Measurements from ENCODE around the gene GRIK2. TPM values are rescaled to one million over a fixed set of nuclear protein-coding genes. Genes with fewer than 3 reads are reported as not detected.

GRIK2 gene
- total and polyA plus RNA-seq, 5 donors from 2014 or later: not detected

GRCh38 chr6:101741474-101742171 lies 348.1 kb downstream of the GRIK2 start:
- no peak overlapping the region for H3K4me3 ChIP-seq (ENCODE audit: low read depth, low read length)

DNA sequence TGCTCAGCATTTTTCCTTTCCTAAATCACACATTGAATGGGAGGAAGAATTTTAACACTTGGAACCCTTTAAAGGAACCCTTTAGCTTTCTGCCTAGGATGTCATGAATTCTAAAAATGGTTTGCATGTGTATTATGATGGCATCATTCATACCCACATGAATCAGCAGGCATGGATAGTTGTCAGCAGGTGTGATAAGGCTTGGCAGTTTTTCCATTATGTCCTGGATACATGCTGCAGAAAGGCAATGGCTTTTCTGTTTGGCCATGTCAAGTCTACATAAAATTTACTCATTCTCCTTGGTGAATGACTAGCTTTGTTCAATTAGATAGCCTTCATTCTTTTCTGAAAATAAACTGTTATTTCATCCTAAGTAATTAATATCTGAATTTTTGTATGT lies 353.7 kb downstream of the GRIK2 start:
- H3K27ac ChIP-seq (ENCODE audit: insufficient read depth, low read length, poor library complexity, severe bottlenecking): no peak overlapping the region
- H3K27ac Mint-ChIP-seq: no peak overlapping the region

More at GRCh38 chr6:101741474-101742171, 348.1 kb downstream of the GRIK2 start:
- no peak for ATAC-seq (ENCODE audit: low read depth in 2 of 2)
- no peaks in the 10 kb centered on the region for H3K4me1 Mint-ChIP-seq
- peaks cover 6 to 24% (median 11%) of the 10 kb centered on the region in 7 donors for H3K9me3 Mint-ChIP-seq
- no peak for DNase-seq
- no peaks in the 10 kb centered on the region for H3K36me3 Mint-ChIP-seq
- Histone ChIP-seq H3K27me3 (ENCODE audit: control insufficient read depth, insufficient read depth, low read length) (no peaks in the 10 kb centered on the region), H3K36me3 (ENCODE audit: control insufficient read depth, insufficient read depth, low read length) (no peaks in the 10 kb centered on the region), H3K4me1 (ENCODE audit: control insufficient read depth, insufficient read depth, low read length, poor library complexity, severe bottlenecking) (no peaks in the 10 kb centered on the region), H3K27ac (ENCODE audit: insufficient read depth, low read length, poor library complexity, severe bottlenecking) (no peak overlapping the region), H3K9me3 (ENCODE audit: control insufficient read depth in 2 of 2, low read length in 2 of 2) (no peaks in the 10 kb centered on the region)
- H3K27ac Mint-ChIP-seq: no peak overlapping the region
- no peak overlapping the region for H3K4me3 Mint-ChIP-seq
- H3K27me3 Mint-ChIP-seq: no peaks in the 10 kb centered on the region

DNA sequence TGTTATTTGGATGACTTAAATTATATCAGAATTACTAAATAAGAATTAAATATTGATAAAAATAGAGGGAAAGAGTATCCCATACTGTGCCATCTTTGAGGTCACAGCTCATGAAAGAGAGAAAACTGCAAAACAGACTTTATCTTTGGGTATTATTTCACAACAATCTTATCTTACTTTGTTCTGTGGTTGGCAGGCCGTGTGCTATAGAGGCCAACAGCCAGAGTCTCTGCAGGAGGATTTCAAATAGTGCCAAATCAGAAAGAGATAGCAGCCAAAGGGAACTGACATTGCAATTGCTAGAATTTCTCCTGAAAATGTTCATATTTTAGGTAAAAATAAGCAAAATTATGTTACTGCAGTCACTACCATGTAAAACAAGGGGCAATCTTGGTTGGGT lies 354.2 kb downstream of the GRIK2 start:
- Histone ChIP-seq H3K27me3 (ENCODE audit: control insufficient read depth, insufficient read depth, low read length) (no peaks in the 10 kb centered on the region), H3K27ac (ENCODE audit: insufficient read depth, low read length, poor library complexity, severe bottlenecking) (no peak overlapping the region), H3K4me3 (ENCODE audit: low read depth, low read length) (no peak overlapping the region), H3K4me1 (ENCODE audit: control insufficient read depth, insufficient read depth, low read length, poor library complexity, severe bottlenecking) (no peaks in the 10 kb centered on the region), H3K36me3 (ENCODE audit: control insufficient read depth, insufficient read depth, low read length) (no peaks in the 10 kb centered on the region), H3K9me3 (ENCODE audit: control insufficient read depth in 2 of 2, low read length in 2 of 2) (no peaks in the 10 kb centered on the region)
- H3K4me3 Mint-ChIP-seq: no peak overlapping the region
- H3K9me3 Mint-ChIP-seq: peaks cover 0 to 8% (median 5%) of the 10 kb centered on the region in 7 donors
- H3K4me1 Mint-ChIP-seq: no peaks in the 10 kb centered on the region
- no peak overlapping the region for H3K27ac Mint-ChIP-seq
- H3K27me3 Mint-ChIP-seq: no peaks in the 10 kb centered on the region
- ATAC-seq (ENCODE audit: low read depth in 2 of 2) (no peak), DNase-seq (no peak)
- no peaks in the 10 kb centered on the region for H3K36me3 Mint-ChIP-seq

More for the DNA sequence above, 353.7 kb downstream of the GRIK2 start:
- Histone ChIP-seq H3K4me3 (ENCODE audit: low read depth, low read length) (no peak overlapping the region), H3K36me3 (ENCODE audit: control insufficient read depth, insufficient read depth, low read length) (no peaks in the 10 kb centered on the region), H3K27me3 (ENCODE audit: control insufficient read depth, insufficient read depth, low read length) (no peaks in the 10 kb centered on the region), H3K4me1 (ENCODE audit: control insufficient read depth, insufficient read depth, low read length, poor library complexity, severe bottlenecking) (no peaks in the 10 kb centered on the region), H3K9me3 (ENCODE audit: control insufficient read depth in 2 of 2, low read length in 2 of 2) (no peaks in the 10 kb centered on the region)
- DNase-seq: no peak
- Mint-ChIP-seq H3K27me3 (no peaks in the 10 kb centered on the region), H3K4me1 (no peaks in the 10 kb centered on the region), H3K4me3 (no peak overlapping the region), H3K9me3 (peaks cover 0 to 14% (median 6%) of the 10 kb centered on the region in 7 donors), H3K36me3 (no peaks in the 10 kb centered on the region)
- no peak for ATAC-seq (ENCODE audit: low read depth in 2 of 2)

GRCh38 chr6:101755931-101756330 lies 362.4 kb downstream of the GRIK2 start:
- H3K27ac ChIP-seq (ENCODE audit: insufficient read depth, low read length, poor library complexity, severe bottlenecking): no peak overlapping the region
- H3K4me3 ChIP-seq (ENCODE audit: low read depth, low read length): no peak overlapping the region
- no peak overlapping the region for H3K4me3 Mint-ChIP-seq
- H3K27ac Mint-ChIP-seq: no peak overlapping the region
- H3K27me3 ChIP-seq (ENCODE audit: control insufficient read depth, insufficient read depth, low read length): no peaks in the 10 kb centered on the region
- no peak for DNase-seq
- H3K9me3 Mint-ChIP-seq: peaks cover 0 to 6% (median 3%) of the 10 kb centered on the region in 7 donors
- no peaks in the 10 kb centered on the region for H3K4me1 ChIP-seq (ENCODE audit: control insufficient read depth, insufficient read depth, low read length, poor library complexity, severe bottlenecking)
- H3K36me3 ChIP-seq (ENCODE audit: control insufficient read depth, insufficient read depth, low read length): no peaks in the 10 kb centered on the region
- no peak for ATAC-seq (ENCODE audit: low read depth in 2 of 2)
- H3K4me1 Mint-ChIP-seq: no peaks in the 10 kb centered on the region
- H3K9me3 ChIP-seq (ENCODE audit: control insufficient read depth in 2 of 2, low read length in 2 of 2): peaks cover 0 to 5% of the 10 kb centered on the region in 2 experiments
- H3K36me3 Mint-ChIP-seq: no peaks in the 10 kb centered on the region
- H3K27me3 Mint-ChIP-seq: no peaks in the 10 kb centered on the region

DNA sequence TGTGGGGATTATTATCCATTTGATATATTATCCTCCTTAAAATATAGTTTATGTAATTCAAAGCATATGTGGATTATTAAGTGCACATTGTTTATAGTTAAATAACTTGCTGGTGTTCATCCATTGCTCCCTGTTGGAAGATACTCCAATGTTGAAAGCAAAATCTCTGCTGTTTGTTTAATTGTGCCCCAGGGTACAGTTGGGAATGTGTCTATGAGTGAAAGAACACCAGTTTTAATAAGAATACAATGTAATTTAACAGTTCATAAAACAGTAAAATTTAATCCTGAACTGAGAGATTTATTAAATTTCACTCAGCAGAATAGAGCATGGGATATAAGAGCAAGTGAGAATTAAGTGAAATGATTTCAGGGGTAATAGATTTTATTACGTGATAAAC lies 364.9 kb downstream of the GRIK2 start:
- no peaks in the 10 kb centered on the region for H3K4me1 ChIP-seq (ENCODE audit: control insufficient read depth, insufficient read depth, low read length, poor library complexity, severe bottlenecking)
- H3K9me3 Mint-ChIP-seq: peaks cover 0 to 6% (median 2%) of the 10 kb centered on the region in 7 donors
- no peaks in the 10 kb centered on the region for H3K36me3 ChIP-seq (ENCODE audit: control insufficient read depth, insufficient read depth, low read length)
- H3K27me3 Mint-ChIP-seq: no peaks in the 10 kb centered on the region
- H3K9me3 ChIP-seq (ENCODE audit: control insufficient read depth in 2 of 2, low read length in 2 of 2): peaks cover 0 to 5% of the 10 kb centered on the region in 2 experiments
- H3K27ac ChIP-seq (ENCODE audit: insufficient read depth, low read length, poor library complexity, severe bottlenecking): no peak overlapping the region
- H3K4me3 ChIP-seq (ENCODE audit: low read depth, low read length): no peak overlapping the region
- H3K27me3 ChIP-seq (ENCODE audit: control insufficient read depth, insufficient read depth, low read length): no peaks in the 10 kb centered on the region
- no peak for ATAC-seq (ENCODE audit: low read depth in 2 of 2)
- H3K4me3 Mint-ChIP-seq: no peak overlapping the region
- no peak overlapping the region for H3K27ac Mint-ChIP-seq
- H3K36me3 Mint-ChIP-seq: no peaks in the 10 kb centered on the region
- H3K4me1 Mint-ChIP-seq: no peaks in the 10 kb centered on the region
- DNase-seq: no peak

DNA sequence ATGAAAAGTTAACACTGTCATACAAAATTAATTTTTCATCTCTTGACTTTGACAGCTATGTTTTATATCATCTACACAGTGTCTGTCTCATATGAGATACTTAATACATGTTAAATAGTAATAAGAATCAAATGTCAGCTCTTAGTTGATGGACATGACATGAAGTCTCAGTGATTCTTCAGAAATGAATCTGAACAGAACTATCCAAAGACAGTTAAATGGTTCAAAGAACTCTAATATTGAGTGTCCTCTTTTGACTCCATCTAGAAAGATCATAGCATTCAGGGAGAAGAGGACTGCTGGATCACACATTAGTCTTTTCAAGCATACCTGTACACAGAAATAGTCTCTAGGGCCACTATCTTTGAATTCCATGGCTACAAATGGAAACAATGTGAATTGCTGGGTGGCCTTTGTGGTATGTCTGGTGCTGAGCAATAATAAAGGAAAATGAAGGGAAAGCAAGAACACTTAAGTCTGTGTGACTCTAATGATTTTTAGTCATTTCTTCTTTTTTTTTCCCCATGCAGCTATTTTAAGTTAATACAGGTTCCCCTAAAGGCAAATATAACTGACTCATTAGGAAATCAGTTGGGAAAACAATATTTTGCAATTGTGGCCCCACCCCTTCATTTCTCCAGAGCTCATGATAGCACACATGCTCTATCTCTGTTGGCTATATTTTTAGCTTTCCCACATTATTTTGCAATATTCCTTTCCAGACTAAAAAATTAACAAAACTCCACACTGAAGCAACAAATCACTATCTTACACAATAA lies 367.5 kb downstream of the GRIK2 start:
- H3K4me1 Mint-ChIP-seq: no peaks in the 10 kb centered on the region
- no peak for DNase-seq
- Histone ChIP-seq H3K4me3 (ENCODE audit: low read depth, low read length) (no peak overlapping the region), H3K27me3 (ENCODE audit: control insufficient read depth, insufficient read depth, low read length) (no peaks in the 10 kb centered on the region), H3K36me3 (ENCODE audit: control insufficient read depth, insufficient read depth, low read length) (no peaks in the 10 kb centered on the region), H3K4me1 (ENCODE audit: control insufficient read depth, insufficient read depth, low read length, poor library complexity, severe bottlenecking) (no peaks in the 10 kb centered on the region), H3K27ac (ENCODE audit: insufficient read depth, low read length, poor library complexity, severe bottlenecking) (no peak overlapping the region), H3K9me3 (ENCODE audit: control insufficient read depth in 2 of 2, low read length in 2 of 2) (peaks cover 0 to 5% of the 10 kb centered on the region in 2 experiments)
- no peaks in the 10 kb centered on the region for H3K36me3 Mint-ChIP-seq
- no peak for ATAC-seq (ENCODE audit: low read depth in 2 of 2)
- H3K27me3 Mint-ChIP-seq: no peaks in the 10 kb centered on the region
- H3K9me3 Mint-ChIP-seq: peaks cover 0 to 8% (median 0%) of the 10 kb centered on the region in 7 donors
- no peak overlapping the region for H3K27ac Mint-ChIP-seq
- H3K4me3 Mint-ChIP-seq: no peak overlapping the region

DNA sequence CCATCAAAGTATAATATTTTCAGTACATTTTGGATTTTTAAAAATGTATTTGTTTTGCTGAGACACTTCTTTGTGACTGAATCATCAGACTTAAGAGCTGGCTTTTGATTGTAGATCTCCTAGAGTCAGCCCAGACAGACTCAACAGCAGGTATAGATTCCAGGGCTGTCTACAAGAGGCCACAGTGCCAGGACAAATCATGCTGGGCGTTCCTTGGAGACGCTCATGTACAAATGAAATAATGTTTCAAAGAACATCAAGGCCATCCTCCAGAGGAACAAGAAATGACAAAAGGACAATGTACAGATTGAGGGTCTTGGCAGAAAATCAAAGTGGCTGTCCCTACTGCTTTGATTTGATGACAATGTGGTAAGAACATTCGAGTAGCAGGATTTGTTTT lies 369.3 kb downstream of the GRIK2 start:
- no peak overlapping the region for H3K4me3 ChIP-seq (ENCODE audit: low read depth, low read length)
- no peaks in the 10 kb centered on the region for H3K27me3 Mint-ChIP-seq
- H3K27me3 ChIP-seq (ENCODE audit: control insufficient read depth, insufficient read depth, low read length): no peaks in the 10 kb centered on the region
- H3K4me1 ChIP-seq (ENCODE audit: control insufficient read depth, insufficient read depth, low read length, poor library complexity, severe bottlenecking): no peaks in the 10 kb centered on the region
- ATAC-seq (ENCODE audit: low read depth in 2 of 2): no peak
- no peaks in the 10 kb centered on the region for H3K36me3 Mint-ChIP-seq
- H3K4me3 Mint-ChIP-seq: no peak overlapping the region
- no peak for DNase-seq
- H3K9me3 ChIP-seq (ENCODE audit: control insufficient read depth in 2 of 2, low read length in 2 of 2): peaks cover 0 to under 1% of the 10 kb centered on the region in 2 experiments
- H3K36me3 ChIP-seq (ENCODE audit: control insufficient read depth, insufficient read depth, low read length): no peaks in the 10 kb centered on the region
- no peaks in the 10 kb centered on the region for H3K4me1 Mint-ChIP-seq
- H3K9me3 Mint-ChIP-seq: peaks cover 0 to 8% (median 2%) of the 10 kb centered on the region in 7 donors
- no peak overlapping the region for H3K27ac Mint-ChIP-seq
- H3K27ac ChIP-seq (ENCODE audit: insufficient read depth, low read length, poor library complexity, severe bottlenecking): no peak overlapping the region

Data from CD4-positive, CD25-positive, alpha-beta regulatory T cell (primary cell).